T-helper 2 cell treated with Interferon-gamma antibody and Interleukin-4, amounts not matched to agents 5 μg/mL and 100 μg/mL, for 36 hours (primary cell): ENCODE measurements around the gene ALDH3B1.
"Not testable (repeated sequence)": the region's sequence is repeated elsewhere in the genome, so short reads cannot be mapped to it uniquely, and the experiment has no call there.

Experiments
- DNase-seq: peaks from one replicate; pipeline ENCODE4 v3.0.0; 2021; ENCODE audit warnings: low spot score
- H3K27ac Mint-ChIP-seq: one replicate; pipeline ENCODE4 v1.8.0; 2021; ENCODE audit warnings: mild to moderate bottlenecking, mixed read lengths
- H3K27me3 Mint-ChIP-seq: one replicate; pipeline ENCODE4 v1.8.0; 2021; ENCODE audit warnings: low read depth, mixed read lengths
- H3K36me3 Mint-ChIP-seq: one replicate; pipeline ENCODE4 v1.8.0; 2021; ENCODE audit warnings: low read depth, mixed read lengths
- H3K4me1 Mint-ChIP-seq: one replicate; pipeline ENCODE4 v1.8.0; 2021; ENCODE audit warnings: low read depth, mixed read lengths
- H3K4me3 Mint-ChIP-seq: one replicate; pipeline ENCODE4 v1.8.0; 2022; ENCODE audit warnings: mild to moderate bottlenecking, moderate library complexity, mixed read lengths
- H3K9me3 Mint-ChIP-seq: one replicate; pipeline ENCODE4 v1.8.0; 2021; ENCODE audit warnings: mixed read lengths

ALDH3B1 gene

GRCh38 chr11:68010090-68011041 is at the start of gene ALDH3B1:
Gene ALDH3B1 (plus strand): TSS chr11:68010327. CDS start chr11:68015298, 4,971 bp downstream.
- H3K4me1 Mint-ChIP-seq = no peaks in the 10 kb centered on the region
- H3K4me3 Mint-ChIP-seq = no peak within 1 kb of the TSS
- no peaks in the 10 kb centered on the region for H3K27me3 Mint-ChIP-seq
- no peaks in the 10 kb centered on the region for H3K36me3 Mint-ChIP-seq
- DNase-seq = no peak
- H3K9me3 Mint-ChIP-seq = no peaks in the 10 kb centered on the region
- no peak within 1 kb of the TSS for H3K27ac Mint-ChIP-seq

GRCh38 chr11:67963217-67963616 is 46.9 kb upstream of the ALDH3B1 start:
- not testable (repeated sequence) for H3K36me3 Mint-ChIP-seq, H3K9me3 Mint-ChIP-seq, H3K4me1 Mint-ChIP-seq, DNase-seq, H3K27ac Mint-ChIP-seq, H3K4me3 Mint-ChIP-seq
- peaks cover 17% of the 10 kb centered on the region for H3K27me3 Mint-ChIP-seq

GRCh38 chr11:67963879-67964278 is 46.2 kb upstream of the ALDH3B1 start:
- H3K4me3 Mint-ChIP-seq = not testable (repeated sequence)

GRCh38 chr11:67964746-67965145 is 45.4 kb upstream of the ALDH3B1 start:
- not testable (repeated sequence) for H3K27me3 Mint-ChIP-seq, H3K36me3 Mint-ChIP-seq, H3K4me1 Mint-ChIP-seq, H3K4me3 Mint-ChIP-seq, DNase-seq, H3K9me3 Mint-ChIP-seq, H3K27ac Mint-ChIP-seq

More at GRCh38 chr11:67963879-67964278, 46.2 kb upstream of the ALDH3B1 start:
- DNase-seq, H3K36me3 Mint-ChIP-seq, H3K9me3 Mint-ChIP-seq, H3K4me1 Mint-ChIP-seq, H3K27ac Mint-ChIP-seq: not testable (repeated sequence)
- peaks cover 14% of the 10 kb centered on the region for H3K27me3 Mint-ChIP-seq

- not testable (repeated sequence) for H3K27ac Mint-ChIP-seq, DNase-seq, H3K4me3 Mint-ChIP-seq, H3K27me3 Mint-ChIP-seq, H3K36me3 Mint-ChIP-seq, H3K4me1 Mint-ChIP-seq, H3K9me3 Mint-ChIP-seq
These were observed 44.2 kb upstream of the ALDH3B1 start for GRCh38 chr11:67965830-67966348.

GRCh38 chr11:67974746-67975145 is 35.4 kb upstream of the ALDH3B1 start:
- not testable (repeated sequence) for DNase-seq, H3K9me3 Mint-ChIP-seq, H3K4me1 Mint-ChIP-seq, H3K27ac Mint-ChIP-seq, H3K36me3 Mint-ChIP-seq, H3K4me3 Mint-ChIP-seq, H3K27me3 Mint-ChIP-seq

- H3K27me3 Mint-ChIP-seq, H3K4me3 Mint-ChIP-seq, H3K27ac Mint-ChIP-seq, H3K36me3 Mint-ChIP-seq, H3K9me3 Mint-ChIP-seq, H3K4me1 Mint-ChIP-seq, DNase-seq: not testable (repeated sequence)
These were observed 31.2 kb upstream of the ALDH3B1 start for GRCh38 chr11:67978766-67979418.

- not testable (repeated sequence) for H3K4me3 Mint-ChIP-seq, H3K27ac Mint-ChIP-seq, H3K36me3 Mint-ChIP-seq, H3K9me3 Mint-ChIP-seq, H3K27me3 Mint-ChIP-seq, DNase-seq, H3K4me1 Mint-ChIP-seq
These were observed 28.9 kb upstream of the ALDH3B1 start for GRCh38 chr11:67981226-67981625.

GRCh38 chr11:67982255-67982857 is 27.8 kb upstream of the ALDH3B1 start:
- not testable (repeated sequence) for H3K9me3 Mint-ChIP-seq, H3K4me1 Mint-ChIP-seq, DNase-seq, H3K27ac Mint-ChIP-seq, H3K36me3 Mint-ChIP-seq, H3K27me3 Mint-ChIP-seq, H3K4me3 Mint-ChIP-seq

- no peak for DNase-seq
- Mint-ChIP-seq H3K9me3 (no peaks in the 10 kb centered on the region), H3K36me3 (no peaks in the 10 kb centered on the region), H3K4me1 (peaks cover 3% of the 10 kb centered on the region), H3K27me3 (no peaks in the 10 kb centered on the region), H3K27ac (no peak overlapping the region), H3K4me3 (no peak overlapping the region)
These were observed 26.2 kb upstream of the ALDH3B1 start for GRCh38 chr11:67983951-67984350.

- H3K27me3 Mint-ChIP-seq, H3K4me1 Mint-ChIP-seq, H3K9me3 Mint-ChIP-seq, H3K27ac Mint-ChIP-seq, H3K36me3 Mint-ChIP-seq, DNase-seq, H3K4me3 Mint-ChIP-seq: not testable (repeated sequence)
These were observed 24.8 kb upstream of the ALDH3B1 start for GRCh38 chr11:67985302-67985701.

- DNase-seq, H3K9me3 Mint-ChIP-seq, H3K27me3 Mint-ChIP-seq, H3K4me3 Mint-ChIP-seq, H3K36me3 Mint-ChIP-seq, H3K27ac Mint-ChIP-seq, H3K4me1 Mint-ChIP-seq: not testable (repeated sequence)
These were observed 19.4 kb upstream of the ALDH3B1 start for GRCh38 chr11:67990546-67991346.

- DNase-seq, H3K9me3 Mint-ChIP-seq, H3K27ac Mint-ChIP-seq, H3K4me3 Mint-ChIP-seq, H3K27me3 Mint-ChIP-seq, H3K36me3 Mint-ChIP-seq, H3K4me1 Mint-ChIP-seq: not testable (repeated sequence)
These were observed 18.6 kb upstream of the ALDH3B1 start for GRCh38 chr11:67991347-67992121.
